B cell (primary cell): Measurements from ENCODE around the gene RBMS3. TPM values are rescaled to one million over a fixed set of nuclear protein-coding genes. Genes with fewer than 3 reads are reported as not detected.

Experiments used
- ATAC-seq: fragments of 200-7000 bp; cut with Tn5 transposase; one replicate; pipeline ENCODE4 v1.10.0; 2021; ENCODE audit warnings: low read depth, mild to moderate bottlenecking, moderate number of reproducible peaks, moderate library complexity
- CTCF ChIA-PET: fragments of 350-600 bp; sonication (Branson Sonifier 250); formaldehyde crosslinking; loops from one replicate; lab custom pipeline; 2021; ENCODE audit warnings: antibody characterized with exemption, inconsistent platforms; lab: Charles Lee
- POLR2A ChIA-PET: fragments of 350-600 bp; sonication (Branson Sonifier 250); formaldehyde crosslinking; loops from one replicate; lab custom pipeline; 2021; ENCODE audit warnings: antibody characterized with exemption; lab: Charles Lee
- DNase-seq: peaks from one replicate; pipeline ENCODE4 v3.0.0; 2013
- H2AFZ ChIP-seq: 2 replicates; pipeline ENCODE4 v1.6.1; 2012; ENCODE audit warnings: mild to moderate bottlenecking, low read depth, low read length; ENCODE audit not compliant: insufficient read depth, poor library complexity, severe bottlenecking
- H3K27ac ChIP-seq, 2 donors: 1 replicate in 1 of 2; 2 replicates in 1 of 2; pipeline ENCODE4 v1.5.1; 2012 to 2013; ENCODE audit warnings: low read length in 2 of 2, mild to moderate bottlenecking in 2 of 2, moderate library complexity in 1 of 2
- H3K27me3 ChIP-seq, 4 experiments: fragments of 200-600 bp in 1 of 4; sonication (generic) in 1 of 4; replicated peaks in 1 of 4; 1 replicate in 2 of 4; 2 replicates in 2 of 4; pipeline versions ENCODE4 v1.6.1 to v1.7.0; 2013 to 2016; ENCODE audit warnings: low read length in 3 of 4, mild to moderate bottlenecking in 2 of 4, mixed read lengths in 1 of 4, moderate library complexity in 1 of 4; ENCODE audit not compliant: insufficient read depth in 4 of 4, control insufficient read depth in 3 of 4; ENCODE audit errors: control extremely low read depth in 1 of 4
- H3K36me3 ChIP-seq, 2 experiments: replicated peaks in 1 of 2; 1 replicate in 1 of 2; 2 replicates in 1 of 2; pipeline versions ENCODE4 v1.6.1 to v1.7.1; 2013; ENCODE audit warnings: low read length in 1 of 2; ENCODE audit not compliant: insufficient read depth in 2 of 2, control insufficient read depth in 1 of 2; ENCODE audit errors: control extremely low read depth in 1 of 2, extremely low read depth in 1 of 2
- H3K4me1 ChIP-seq, 2 donors: fragments of 200-600 bp in 1 of 2; sonication (generic) in 1 of 2; 1 replicate in 1 of 2; 2 replicates in 1 of 2; pipeline versions ENCODE4 v1.5.1 to v1.6.1; 2013 to 2017; ENCODE audit warnings: low read length in 2 of 2; ENCODE audit not compliant: control insufficient read depth in 2 of 2, insufficient read depth in 2 of 2
- H3K4me2 ChIP-seq: replicated peaks from 2 replicates; pipeline ENCODE3; 2012; ENCODE audit warnings: mild to moderate bottlenecking, low read depth, low read length; ENCODE audit not compliant: poor library complexity, severe bottlenecking
- H3K4me3 ChIP-seq, 5 experiments: fragments of 200-600 bp in 1 of 5; sonication (generic) in 1 of 5; 1 replicate in 3 of 5; 2 replicates in 2 of 5; pipeline versions ENCODE4 v1.5.1 to v1.7.0; 2011 to 2016; ENCODE audit warnings: low read length in 4 of 5, mild to moderate bottlenecking in 4 of 5, low read depth in 2 of 5, control low read depth in 1 of 5, moderate library complexity in 1 of 5; ENCODE audit not compliant: insufficient read depth in 1 of 5; ENCODE audit errors: control extremely low read depth in 1 of 5, extremely low read depth in 1 of 5
- H3K79me2 ChIP-seq: fragments of 200-600 bp; sonication (generic); one replicate; pipeline ENCODE4 v1.6.0; 2016; ENCODE audit warnings: low read length; ENCODE audit not compliant: control insufficient read depth, insufficient read depth
- H3K9ac ChIP-seq: fragments of 200-600 bp; sonication (generic); 2 replicates; pipeline ENCODE4 v1.6.1; 2017; ENCODE audit warnings: mild to moderate bottlenecking, low read length, moderate library complexity
- H3K9me3 ChIP-seq, 3 donors: one replicate each; pipeline versions ENCODE4 v1.6.1 to v1.7.1; 2013; ENCODE audit warnings: low read length in 2 of 3; ENCODE audit not compliant: control insufficient read depth in 2 of 3, insufficient read depth in 1 of 3; ENCODE audit errors: control extremely low read depth in 1 of 3
- H4K20me1 ChIP-seq: 2 replicates; pipeline ENCODE4 v1.6.0; 2012; ENCODE audit warnings: mild to moderate bottlenecking, low read length; ENCODE audit not compliant: insufficient read depth, control insufficient read depth, poor library complexity, severe bottlenecking
- H3K27ac Mint-ChIP-seq: one replicate; pipeline ENCODE4 v1.8.0; 2021; ENCODE audit warnings: mixed read lengths
- H3K27me3 Mint-ChIP-seq: one replicate; pipeline ENCODE4 v1.8.0; 2021; ENCODE audit warnings: mixed read lengths
- H3K4me1 Mint-ChIP-seq: one replicate; pipeline ENCODE4 v1.8.0; 2021; ENCODE audit warnings: mixed read lengths
- H3K4me3 Mint-ChIP-seq: one replicate; pipeline ENCODE4 v1.8.0; 2021; ENCODE audit warnings: mixed read lengths
- H3K9me3 Mint-ChIP-seq: one replicate; pipeline ENCODE4 v1.8.0; 2022; ENCODE audit warnings: mixed read lengths; ENCODE audit not compliant: insufficient read depth
- EZH2 ChIP-seq: IDR thresholded peaks from 2 replicates; pipeline ENCODE4 v1.6.1; 2012; ENCODE audit warnings: borderline replicate concordance, low read depth, mild to moderate bottlenecking, moderate library complexity, low read length; ENCODE audit not compliant: insufficient read depth, poor library complexity, severe bottlenecking
- WGBS: methylation state at CpG from one replicate; pipeline ENCODE4 v1.1.5; 2013; ENCODE audit warnings: missing lambda C conversion rate; ENCODE audit not compliant: insufficient coverage; 5-methylcytosine and 5-hydroxymethylcytosine counted together
- intact Hi-C: fragments of 100-400 bp; cut with micrococcal nuclease; formaldehyde crosslinking; loops from one replicate; pipeline ENCODE4 v1.10.0; 2022
- polyA plus RNA-seq: library from polyadenylated mRNA; depleted of rRNA; stranded (reverse); fragments of >200 nt; gene quantifications from 2 replicates; pipeline ENCODE4 v1.2.3, GENCODE V29; 2012
- total RNA-seq, 2 donors: library from RNA; stranded (reverse); fragments of 120-200 nt in 1 of 2; gene quantifications; 1 replicate in 1 of 2; 2 replicates in 1 of 2; pipeline versions ENCODE4 v1.2.3 to v1.2.4, GENCODE V29; 2013 to 2022
- TF ChIP-seq, protein P1 (sequence below): fragments of 200-600 bp; IDR thresholded peaks from one replicate; pipeline ENCODE4 v1.8.0; 2022; ENCODE audit warnings: antibody characterized with exemption, mild to moderate bottlenecking

RBMS3 gene
- total and polyA plus RNA-seq, 2 donors (not counting 1 experiment from before 2014, with no cell fraction given), result not detected

DNA sequence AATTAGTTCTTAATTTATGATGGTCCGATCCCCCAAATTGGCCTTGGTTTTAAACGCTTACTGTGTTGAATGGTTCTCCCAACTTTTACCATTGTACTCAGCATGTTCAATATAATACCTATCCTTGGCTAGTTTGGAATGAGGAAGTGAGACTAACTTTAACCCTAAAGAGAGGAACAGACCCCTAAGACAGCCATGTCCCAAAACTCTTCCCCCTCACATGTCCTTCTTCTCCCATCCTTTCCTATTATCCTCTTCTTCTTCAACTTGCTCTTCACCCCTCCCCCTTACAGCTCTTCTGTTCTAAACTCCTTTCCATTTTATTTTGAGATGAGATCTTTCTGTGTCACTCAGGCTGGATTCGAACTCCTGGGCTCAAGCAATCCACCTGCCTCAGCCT is 116.5 kb downstream of the RBMS3 start:
- no peak for ATAC-seq
- H3K4me3 Mint-ChIP-seq, result no peak overlapping the region
- no peaks in the 10 kb centered on the region for H3K79me2 ChIP-seq
- no peaks in the 10 kb centered on the region for H3K27me3 Mint-ChIP-seq
- no peak overlapping the region for H3K27ac ChIP-seq
- H3K4me1 Mint-ChIP-seq, result no peaks in the 10 kb centered on the region
- H2AFZ ChIP-seq, result no peak overlapping the region
- intact Hi-C loops, result no loop called here
- no peak for DNase-seq
- H3K9me3 Mint-ChIP-seq, result peaks cover 4% of the 10 kb centered on the region
- no peak for TF ChIP-seq EZH2
- TF ChIP-seq, protein P1, sequence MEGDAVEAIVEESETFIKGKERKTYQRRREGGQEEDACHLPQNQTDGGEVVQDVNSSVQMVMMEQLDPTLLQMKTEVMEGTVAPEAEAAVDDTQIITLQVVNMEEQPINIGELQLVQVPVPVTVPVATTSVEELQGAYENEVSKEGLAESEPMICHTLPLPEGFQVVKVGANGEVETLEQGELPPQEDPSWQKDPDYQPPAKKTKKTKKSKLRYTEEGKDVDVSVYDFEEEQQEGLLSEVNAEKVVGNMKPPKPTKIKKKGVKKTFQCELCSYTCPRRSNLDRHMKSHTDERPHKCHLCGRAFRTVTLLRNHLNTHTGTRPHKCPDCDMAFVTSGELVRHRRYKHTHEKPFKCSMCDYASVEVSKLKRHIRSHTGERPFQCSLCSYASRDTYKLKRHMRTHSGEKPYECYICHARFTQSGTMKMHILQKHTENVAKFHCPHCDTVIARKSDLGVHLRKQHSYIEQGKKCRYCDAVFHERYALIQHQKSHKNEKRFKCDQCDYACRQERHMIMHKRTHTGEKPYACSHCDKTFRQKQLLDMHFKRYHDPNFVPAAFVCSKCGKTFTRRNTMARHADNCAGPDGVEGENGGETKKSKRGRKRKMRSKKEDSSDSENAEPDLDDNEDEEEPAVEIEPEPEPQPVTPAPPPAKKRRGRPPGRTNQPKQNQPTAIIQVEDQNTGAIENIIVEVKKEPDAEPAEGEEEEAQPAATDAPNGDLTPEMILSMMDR, result no peak
- no peaks in the 10 kb centered on the region for H3K27me3 ChIP-seq
- H3K9ac ChIP-seq, result no peak overlapping the region
- no peak overlapping the region for H3K4me3 ChIP-seq
- H3K4me1 ChIP-seq, result no peaks in the 10 kb centered on the region
- no peak overlapping the region for H3K27ac Mint-ChIP-seq
- ChIA-PET POLR2A (no interaction called here), CTCF (no interaction called here)
- H4K20me1 ChIP-seq, result no peaks in the 10 kb centered on the region
- H3K4me2 ChIP-seq, result no peak overlapping the region
- H3K9me3 ChIP-seq, result no peaks in the 10 kb centered on the region
- no peaks in the 10 kb centered on the region for H3K36me3 ChIP-seq
- WGBS, result 86% methylated on average over 1 of the region's 3 CpGs

DNA sequence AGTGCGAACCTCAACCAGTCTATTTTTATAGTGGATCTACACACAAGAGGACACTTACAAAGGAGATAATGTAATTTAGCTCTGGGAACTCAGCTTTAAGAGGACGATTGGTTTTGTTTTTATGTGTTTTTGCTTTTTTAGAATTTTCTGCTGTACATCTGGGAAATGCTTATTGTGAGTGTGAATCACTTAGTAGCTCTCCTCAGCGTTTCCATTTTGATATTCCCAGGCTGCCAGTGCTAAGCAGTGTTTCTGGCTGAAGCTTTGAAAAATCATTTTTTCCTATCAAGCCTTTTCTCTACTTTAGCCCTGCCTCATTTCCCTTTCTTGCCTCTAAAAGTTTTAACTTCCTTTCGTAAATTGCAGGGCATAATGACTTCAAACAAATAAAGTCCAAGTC is 117.9 kb downstream of the RBMS3 start:
- CTCF ChIA-PET, result no interaction called here
- H3K27me3 ChIP-seq, result no peaks in the 10 kb centered on the region
- no CpG with 5 or more reads among the region's 4 CpGs for WGBS
- no peaks in the 10 kb centered on the region for H3K4me1 ChIP-seq
- no peaks in the 10 kb centered on the region for H3K36me3 ChIP-seq
- ATAC-seq (no peak), DNase-seq (no peak)
- H3K27ac ChIP-seq, result no peak overlapping the region
- no peak overlapping the region for H3K4me3 Mint-ChIP-seq
- peaks cover 2% of the 10 kb centered on the region for H3K9me3 Mint-ChIP-seq
- no peak overlapping the region for H3K4me3 ChIP-seq
- intact Hi-C loops, result no loop called here
- H3K9ac ChIP-seq, result no peak overlapping the region
- H3K4me2 ChIP-seq, result no peak overlapping the region
- H3K9me3 ChIP-seq, result no peaks in the 10 kb centered on the region
- no peak overlapping the region for H2AFZ ChIP-seq
- H3K27me3 Mint-ChIP-seq, result no peaks in the 10 kb centered on the region
- no peak for TF ChIP-seq EZH2
- TF ChIP-seq, protein P1, result no peak
- H3K79me2 ChIP-seq, result no peaks in the 10 kb centered on the region
- POLR2A ChIA-PET, result no interaction called here
- H3K27ac Mint-ChIP-seq, result no peak overlapping the region
- H4K20me1 ChIP-seq, result no peaks in the 10 kb centered on the region
- H3K4me1 Mint-ChIP-seq, result no peaks in the 10 kb centered on the region
